Activated B cell treated with CpG ODN at 0.5 μM for 24 hours (primary cell): ENCODE data around the gene MIAT. TPM values are rescaled to one million over a fixed set of nuclear protein-coding genes. Genes with fewer than 3 reads are reported as not detected.

ENCODE experiments used
- ATAC-seq: fragments of 200-7000 bp; cut with Tn5 transposase; one replicate; pipeline ENCODE4 v1.10.0; 2021; ENCODE audit warnings: low read depth, mild to moderate bottlenecking, moderate library complexity
- CTCF ChIA-PET: fragments of 350-600 bp; sonication (Branson Sonifier 250); formaldehyde crosslinking; loops from one replicate; lab custom pipeline; 2021; ENCODE audit warnings: antibody characterized with exemption; lab: Charles Lee
- POLR2A ChIA-PET: fragments of 350-600 bp; sonication (Branson Sonifier 250); formaldehyde crosslinking; loops from one replicate; lab custom pipeline; 2021; ENCODE audit warnings: antibody characterized with exemption; lab: Charles Lee
- DNase-seq: peaks from one replicate; pipeline ENCODE4 v3.0.0; 2022
- H3K27ac Mint-ChIP-seq: one replicate; pipeline ENCODE4 v1.8.0; 2020; ENCODE audit warnings: mixed read lengths
- H3K27me3 Mint-ChIP-seq: one replicate; pipeline ENCODE4 v1.8.0; 2021; ENCODE audit warnings: mixed read lengths
- H3K36me3 Mint-ChIP-seq: one replicate; pipeline ENCODE4 v1.8.0; 2021; ENCODE audit warnings: low read depth, mixed read lengths
- H3K4me1 Mint-ChIP-seq: one replicate; pipeline ENCODE4 v1.8.0; 2021; ENCODE audit warnings: mixed read lengths
- H3K4me3 Mint-ChIP-seq: one replicate; pipeline ENCODE4 v1.8.0; 2020; ENCODE audit warnings: mild to moderate bottlenecking, mixed read lengths
- H3K9me3 Mint-ChIP-seq: one replicate; pipeline ENCODE4 v1.8.0; 2020; ENCODE audit warnings: mixed read lengths
- intact Hi-C: fragments of 100-400 bp; cut with micrococcal nuclease; formaldehyde crosslinking; loops from one replicate; pipeline ENCODE4 v1.15.1; 2024
- total RNA-seq: library from RNA; stranded (reverse); gene quantifications from 2 replicates; pipeline ENCODE4 v1.2.3, GENCODE V29; 2022
- TF ChIP-seq, protein P1 (sequence below): fragments of 200-600 bp; IDR thresholded peaks from one replicate; pipeline ENCODE4 v1.8.0; 2022; ENCODE audit warnings: antibody characterized with exemption, mild to moderate bottlenecking

The MIAT gene
- total RNA-seq, 1 donor from 2014 or later, result 7.3 TPM

DNA sequence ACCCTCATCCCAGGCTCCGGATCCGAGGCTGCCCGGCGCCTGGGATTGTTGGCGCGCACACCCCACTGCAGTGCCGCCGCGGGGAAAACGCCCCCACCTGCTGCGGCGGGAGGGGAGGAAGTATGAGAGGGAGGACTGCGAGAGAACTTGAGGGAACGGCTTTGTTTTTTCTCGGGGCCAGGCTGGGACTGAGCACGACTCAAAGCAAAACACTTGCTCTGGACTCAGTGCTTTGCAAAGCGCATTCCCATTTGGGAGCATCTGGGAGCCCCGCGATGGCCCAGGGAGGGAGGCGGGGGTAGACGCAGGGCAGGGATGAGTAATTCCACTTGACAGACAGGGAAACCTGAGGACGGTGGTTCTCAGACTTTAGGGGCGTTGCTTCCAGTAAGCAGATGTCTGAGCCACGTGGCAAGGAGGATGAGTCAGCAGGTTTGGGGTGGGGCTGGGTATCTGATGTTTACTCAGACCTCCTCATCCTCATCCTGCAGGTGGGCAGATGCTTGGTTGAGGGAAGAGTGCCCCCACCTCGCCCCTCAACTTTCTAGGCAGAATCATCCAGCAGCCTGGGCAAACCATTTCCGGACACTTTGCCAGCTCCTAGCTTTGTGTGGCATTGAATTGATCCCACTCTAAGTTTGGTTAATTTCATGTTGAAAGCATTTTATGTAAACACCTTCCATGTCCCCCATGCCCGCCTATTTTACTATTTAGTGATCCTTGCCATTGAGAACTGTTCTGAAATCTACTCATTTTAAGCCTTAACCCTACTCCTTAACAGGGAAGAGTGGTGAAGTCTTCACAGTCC is 1.5 kb downstream of the MIAT start:
- DNase-seq (peak; percentile 30), ATAC-seq (peak; percentile 77)
- Mint-ChIP-seq H3K27ac (peak overlapping the region; percentile 69), H3K9me3 (no peaks in the 10 kb centered on the region), H3K36me3 (no peaks in the 10 kb centered on the region), H3K4me3 (peak overlapping the region; percentile 89), H3K4me1 (peaks cover 31% of the 10 kb centered on the region), H3K27me3 (peaks cover 8% of the 10 kb centered on the region)
- TF ChIP-seq, protein P1, sequence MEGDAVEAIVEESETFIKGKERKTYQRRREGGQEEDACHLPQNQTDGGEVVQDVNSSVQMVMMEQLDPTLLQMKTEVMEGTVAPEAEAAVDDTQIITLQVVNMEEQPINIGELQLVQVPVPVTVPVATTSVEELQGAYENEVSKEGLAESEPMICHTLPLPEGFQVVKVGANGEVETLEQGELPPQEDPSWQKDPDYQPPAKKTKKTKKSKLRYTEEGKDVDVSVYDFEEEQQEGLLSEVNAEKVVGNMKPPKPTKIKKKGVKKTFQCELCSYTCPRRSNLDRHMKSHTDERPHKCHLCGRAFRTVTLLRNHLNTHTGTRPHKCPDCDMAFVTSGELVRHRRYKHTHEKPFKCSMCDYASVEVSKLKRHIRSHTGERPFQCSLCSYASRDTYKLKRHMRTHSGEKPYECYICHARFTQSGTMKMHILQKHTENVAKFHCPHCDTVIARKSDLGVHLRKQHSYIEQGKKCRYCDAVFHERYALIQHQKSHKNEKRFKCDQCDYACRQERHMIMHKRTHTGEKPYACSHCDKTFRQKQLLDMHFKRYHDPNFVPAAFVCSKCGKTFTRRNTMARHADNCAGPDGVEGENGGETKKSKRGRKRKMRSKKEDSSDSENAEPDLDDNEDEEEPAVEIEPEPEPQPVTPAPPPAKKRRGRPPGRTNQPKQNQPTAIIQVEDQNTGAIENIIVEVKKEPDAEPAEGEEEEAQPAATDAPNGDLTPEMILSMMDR, result no peak
- intact Hi-C loops, result loop anchor here (2.0 to 5.0 kb wide), 2 partner anchors 14 to 227 kb away; no protein-coding TSS in a partner anchor
- ChIA-PET CTCF (no interaction called here), POLR2A (interaction anchor here (0.5 to 2.2 kb wide), 3 partner anchors 14 to 144 kb away, joined by 3 to 12 read pairs (median 3); no protein-coding TSS in a partner anchor)

DNA sequence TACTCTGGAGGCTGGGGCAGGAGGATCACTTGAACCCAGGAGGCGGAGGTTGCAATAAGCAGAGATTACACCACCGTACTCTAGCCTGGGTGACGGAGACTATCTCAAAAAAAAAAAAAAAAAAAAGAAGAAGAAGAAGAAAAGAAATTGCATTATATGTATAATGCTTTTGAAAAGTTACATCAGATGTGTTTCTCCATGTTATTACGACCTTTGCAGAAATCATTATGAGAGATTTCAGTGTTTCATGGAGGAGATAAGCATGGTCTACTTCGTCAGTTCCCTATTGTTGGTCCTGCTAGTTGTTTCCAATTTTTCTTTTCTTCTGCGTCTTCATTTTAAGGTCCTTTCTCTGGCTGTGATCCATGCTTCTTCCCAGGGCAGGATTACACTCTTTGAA is 3.0 kb downstream of the MIAT start:
- H3K36me3 Mint-ChIP-seq, result no peaks in the 10 kb centered on the region
- H3K4me1 Mint-ChIP-seq, result peaks cover 45% of the 10 kb centered on the region
- DNase-seq, result no peak
- H3K27ac Mint-ChIP-seq, result no peak overlapping the region
- ChIA-PET POLR2A (interaction anchor here (0.5 to 2.2 kb wide), 2 partner anchors 11 to 12 kb away, joined by 3 to 12 read pairs; no protein-coding TSS in a partner anchor), CTCF (no interaction called here)
- TF ChIP-seq, protein P1, result no peak
- peaks cover 8% of the 10 kb centered on the region for H3K27me3 Mint-ChIP-seq
- H3K4me3 Mint-ChIP-seq, result no peak overlapping the region
- no peaks in the 10 kb centered on the region for H3K9me3 Mint-ChIP-seq
- ATAC-seq, result no peak
- intact Hi-C loops, result no loop called here

DNA sequence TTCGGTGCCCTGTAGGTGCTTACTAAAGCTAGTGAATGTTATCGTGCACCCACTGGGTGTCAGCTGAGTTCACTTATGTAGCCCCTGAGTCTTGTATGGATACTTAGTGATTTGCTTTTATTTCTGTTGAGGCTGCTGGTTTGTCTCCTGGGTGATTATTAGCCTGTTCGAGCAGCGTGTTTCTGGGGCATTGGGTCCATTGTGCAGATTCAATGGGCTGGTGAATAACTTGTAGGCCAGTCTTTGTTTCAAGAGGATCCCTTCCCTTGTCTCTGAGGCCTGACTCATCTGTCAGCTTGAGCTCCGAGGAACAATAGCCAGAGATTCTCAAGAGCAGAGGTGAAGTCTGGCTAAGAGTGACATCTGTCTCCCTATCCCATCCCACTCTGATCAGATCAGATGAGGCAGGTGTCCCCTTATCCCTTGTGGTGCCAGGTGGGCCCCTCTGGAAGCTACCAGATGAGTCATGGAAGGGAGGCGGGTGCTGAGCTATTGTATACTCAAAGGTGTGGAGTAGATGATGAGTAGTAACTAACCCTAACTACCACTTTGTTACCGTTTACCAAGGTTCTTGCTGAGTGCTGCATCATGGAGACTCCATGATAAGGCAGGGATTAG is 3.7 kb downstream of the MIAT start:
- H3K36me3 Mint-ChIP-seq, result no peaks in the 10 kb centered on the region
- intact Hi-C loops, result no loop called here
- TF ChIP-seq, protein P1, result no peak
- H3K9me3 Mint-ChIP-seq, result no peaks in the 10 kb centered on the region
- no peak overlapping the region for H3K27ac Mint-ChIP-seq
- H3K4me3 Mint-ChIP-seq, result no peak overlapping the region
- DNase-seq (no peak), ATAC-seq (no peak)
- ChIA-PET POLR2A (interaction anchor here (2.2 kb wide), 1 partner anchor 12 kb away, joined by 12 read pairs; no protein-coding TSS in a partner anchor), CTCF (no interaction called here)
- H3K27me3 Mint-ChIP-seq, result peaks cover 8% of the 10 kb centered on the region
- peaks cover 52% of the 10 kb centered on the region for H3K4me1 Mint-ChIP-seq

DNA sequence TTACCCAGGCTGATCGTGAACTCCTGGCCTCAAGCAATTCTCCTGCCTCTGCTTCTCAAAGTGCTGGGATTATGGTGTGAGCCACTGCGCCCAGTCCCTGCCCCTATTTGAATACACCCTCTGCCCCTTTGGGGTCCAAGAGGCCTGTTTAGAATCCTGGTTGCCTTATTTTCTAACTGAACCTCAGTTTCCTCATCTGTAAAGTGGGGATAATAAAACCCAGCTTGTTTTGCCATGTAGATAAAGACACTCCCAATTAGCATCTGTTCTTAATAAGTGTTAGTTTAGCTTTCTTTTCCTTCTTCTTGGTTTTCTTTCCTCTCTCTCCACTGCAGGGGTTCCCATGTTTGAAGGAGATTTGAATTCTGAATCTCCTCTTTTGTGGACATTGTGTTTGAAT is 4.8 kb downstream of the MIAT start:
- H3K4me3 Mint-ChIP-seq, result no peak overlapping the region
- intact Hi-C loops, result no loop called here
- H3K27ac Mint-ChIP-seq, result no peak overlapping the region
- H3K4me1 Mint-ChIP-seq, result peaks cover 54% of the 10 kb centered on the region
- TF ChIP-seq, protein P1, result no peak
- no peaks in the 10 kb centered on the region for H3K9me3 Mint-ChIP-seq
- no peak for ATAC-seq
- H3K27me3 Mint-ChIP-seq, result peaks cover 8% of the 10 kb centered on the region
- ChIA-PET POLR2A (interaction anchor here (1.3 kb wide), 1 partner anchor 11 kb away, joined by 4 read pairs; no protein-coding TSS in a partner anchor), CTCF (interaction anchor here (0.8 to 1.0 kb wide), 2 partner anchors 15 to 130 kb away, joined by 3 read pairs; no protein-coding TSS in a partner anchor)
- DNase-seq, result no peak
- H3K36me3 Mint-ChIP-seq, result no peaks in the 10 kb centered on the region
